Middle frontal gyrus (tissue), 1 donor: Measurements from ENCODE around the gene ZNF574.
"Not testable (repeated sequence)": the region's sequence is repeated elsewhere in the genome, so short reads cannot be mapped to it uniquely, and the experiment has no call there.

Source experiments
- DNase-seq: peaks from one replicate; pipeline ENCODE4 v3.0.0-alpha.2; 2015; ENCODE audit warnings: low spot score; ENCODE audit errors: extremely low spot score

Gene ZNF574

GRCh38 chr19:42099336-42099925 lies 23.5 kb downstream of the ZNF574 start:
- DNase-seq: no peak

GRCh38 chr19:42100241-42100640 lies 24.3 kb downstream of the ZNF574 start:
- not testable (repeated sequence) for DNase-seq

GRCh38 chr19:42102877-42103276 lies 26.9 kb downstream of the ZNF574 start:
- DNase-seq: no peak

GRCh38 chr19:42105368-42105767 lies 29.4 kb downstream of the ZNF574 start:
- DNase-seq: no peak

GRCh38 chr19:42108527-42109389 lies 32.8 kb downstream of the ZNF574 start:
- DNase-seq: peak; percentile 20

- no peak for DNase-seq
Observed at GRCh38 chr19:42109896-42110295, 33.9 kb downstream of the ZNF574 start.

GRCh38 chr19:42110658-42111057 lies 34.7 kb downstream of the ZNF574 start:
- DNase-seq: no peak

- no peak for DNase-seq
Observed at GRCh38 chr19:42111384-42111783, 35.4 kb downstream of the ZNF574 start.

GRCh38 chr19:42111811-42112210 lies 35.8 kb downstream of the ZNF574 start:
- no peak for DNase-seq

- no peak for DNase-seq
Observed at GRCh38 chr19:42113641-42114348, 37.8 kb downstream of the ZNF574 start.

GRCh38 chr19:42114412-42114811 lies 38.4 kb downstream of the ZNF574 start:
- no peak for DNase-seq

- DNase-seq: no peak
Observed at GRCh38 chr19:42115219-42115618, 39.3 kb downstream of the ZNF574 start.

GRCh38 chr19:42115705-42116104 lies 39.7 kb downstream of the ZNF574 start:
- DNase-seq: no peak

GRCh38 chr19:42116308-42117075 lies 40.5 kb downstream of the ZNF574 start:
- no peak for DNase-seq

GRCh38 chr19:42117076-42117475 lies 41.1 kb downstream of the ZNF574 start:
- no peak for DNase-seq

GRCh38 chr19:42120276-42120980 lies 44.5 kb downstream of the ZNF574 start:
- no peak for DNase-seq

GRCh38 chr19:42121036-42121621 lies 45.2 kb downstream of the ZNF574 start:
- DNase-seq: no peak

- no peak for DNase-seq
Observed at GRCh38 chr19:42121656-42122069, 45.7 kb downstream of the ZNF574 start.

- no peak for DNase-seq
Observed at GRCh38 chr19:42122691-42123607, 47.0 kb downstream of the ZNF574 start.
